C4-2B (cell line): Measurements from ENCODE around the gene AUTS2.

ENCODE experiments used
- ZFX ChIP-seq: fragments of 450-650 bp; IDR thresholded peaks from 2 replicates; pipeline ENCODE4 v1.6.1; 2017
- TF ChIP-seq, protein P1 (sequence below): fragments of 450-650 bp; conservative IDR thresholded peaks from 2 replicates; pipeline ENCODE4 v1.5.1; 2017; ENCODE audit warnings: mild to moderate bottlenecking

- TF ChIP-seq, protein P1, sequence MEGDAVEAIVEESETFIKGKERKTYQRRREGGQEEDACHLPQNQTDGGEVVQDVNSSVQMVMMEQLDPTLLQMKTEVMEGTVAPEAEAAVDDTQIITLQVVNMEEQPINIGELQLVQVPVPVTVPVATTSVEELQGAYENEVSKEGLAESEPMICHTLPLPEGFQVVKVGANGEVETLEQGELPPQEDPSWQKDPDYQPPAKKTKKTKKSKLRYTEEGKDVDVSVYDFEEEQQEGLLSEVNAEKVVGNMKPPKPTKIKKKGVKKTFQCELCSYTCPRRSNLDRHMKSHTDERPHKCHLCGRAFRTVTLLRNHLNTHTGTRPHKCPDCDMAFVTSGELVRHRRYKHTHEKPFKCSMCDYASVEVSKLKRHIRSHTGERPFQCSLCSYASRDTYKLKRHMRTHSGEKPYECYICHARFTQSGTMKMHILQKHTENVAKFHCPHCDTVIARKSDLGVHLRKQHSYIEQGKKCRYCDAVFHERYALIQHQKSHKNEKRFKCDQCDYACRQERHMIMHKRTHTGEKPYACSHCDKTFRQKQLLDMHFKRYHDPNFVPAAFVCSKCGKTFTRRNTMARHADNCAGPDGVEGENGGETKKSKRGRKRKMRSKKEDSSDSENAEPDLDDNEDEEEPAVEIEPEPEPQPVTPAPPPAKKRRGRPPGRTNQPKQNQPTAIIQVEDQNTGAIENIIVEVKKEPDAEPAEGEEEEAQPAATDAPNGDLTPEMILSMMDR: no peak
- no peak for TF ChIP-seq ZFX
Measured at GRCh38 chr7:70076325-70076724, 478.1 kb downstream of the AUTS2 start.
